Activated CD4-positive, alpha-beta T cell treated with anti-CD3 and anti-CD28 coated beads for 4 hours (primary cell): Measurements from ENCODE around the gene OR10D3.
"Not testable (repeated sequence)": the region's sequence is repeated elsewhere in the genome, so short reads cannot be mapped to it uniquely, and the experiment has no call there.

ENCODE experiments used
- DNase-seq, 2 donors: peaks; one replicate each; pipeline ENCODE4 v3.0.0-alpha.2; 2020

The OR10D3 gene, protein sequence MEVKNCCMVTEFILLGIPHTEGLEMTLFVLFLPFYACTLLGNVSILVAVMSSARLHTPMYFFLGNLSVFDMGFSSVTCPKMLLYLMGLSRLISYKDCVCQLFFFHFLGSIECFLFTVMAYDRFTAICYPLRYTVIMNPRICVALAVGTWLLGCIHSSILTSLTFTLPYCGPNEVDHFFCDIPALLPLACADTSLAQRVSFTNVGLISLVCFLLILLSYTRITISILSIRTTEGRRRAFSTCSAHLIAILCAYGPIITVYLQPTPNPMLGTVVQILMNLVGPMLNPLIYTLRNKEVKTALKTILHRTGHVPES

DNA sequence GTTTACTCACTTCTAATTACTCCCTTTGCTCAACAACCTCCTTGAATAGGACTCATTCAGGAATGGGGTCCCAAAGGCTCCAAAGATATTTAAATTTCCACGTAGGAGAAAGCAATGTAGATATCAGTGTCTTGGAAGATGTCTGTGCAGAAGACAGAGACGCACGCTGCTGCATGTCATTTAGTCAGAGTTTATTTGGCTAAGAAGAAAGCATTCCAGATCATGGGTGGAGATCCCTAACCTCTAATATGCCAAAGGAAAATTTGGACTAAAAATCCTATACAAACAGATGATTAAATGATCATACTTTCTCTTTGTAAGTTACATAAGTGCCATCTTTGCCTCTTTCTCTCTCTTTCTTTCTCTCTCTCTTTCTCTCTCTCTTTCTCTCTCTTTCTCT is at the start of gene OR10D3:
TSS of gene OR10D3 (plus strand) at position 278 of the 400 bp plus-strand sequence. CDS start 1,925 bp downstream, outside the sequence.
- no peak for DNase-seq

DNA sequence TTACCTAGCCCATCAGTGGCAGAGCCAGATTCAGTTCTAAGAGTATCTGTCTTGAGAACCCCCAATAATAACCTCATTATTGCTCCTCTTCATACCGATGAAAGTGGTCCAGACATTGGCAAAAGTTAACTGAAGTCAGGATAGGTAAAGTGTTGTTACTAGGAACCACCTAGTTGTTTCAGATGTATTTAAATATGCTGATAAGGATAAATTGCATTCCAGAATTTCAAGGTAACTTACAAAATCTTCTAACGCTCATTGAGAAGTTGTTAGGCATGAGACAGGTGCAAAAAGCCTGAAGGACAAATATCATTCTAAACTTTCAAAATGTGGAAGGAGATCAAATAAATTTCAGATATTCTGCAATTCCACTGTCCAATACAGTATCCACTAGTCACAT is 40.1 kb upstream of the OR10D3 start:
- DNase-seq: no peak

DNA sequence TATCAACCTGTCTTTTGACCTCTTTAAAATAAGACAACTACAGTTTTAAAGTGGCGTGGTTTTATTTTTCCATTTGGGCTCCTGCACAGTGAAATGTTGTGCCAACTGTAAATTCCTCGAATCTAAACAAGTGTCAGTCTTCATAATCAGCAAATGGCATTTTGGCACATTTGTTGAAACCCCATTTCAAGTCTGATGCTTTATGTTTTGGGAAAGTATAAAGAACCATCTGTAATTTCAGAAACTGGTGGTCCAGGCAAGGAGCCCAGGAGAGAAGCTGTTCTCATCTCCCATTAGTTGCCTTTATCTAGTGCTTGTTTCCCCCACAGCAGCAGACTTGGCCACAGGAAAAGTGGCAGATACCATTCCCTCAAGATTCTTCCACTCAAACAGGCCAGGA is 35.2 kb upstream of the OR10D3 start:
- no peak for DNase-seq

DNA sequence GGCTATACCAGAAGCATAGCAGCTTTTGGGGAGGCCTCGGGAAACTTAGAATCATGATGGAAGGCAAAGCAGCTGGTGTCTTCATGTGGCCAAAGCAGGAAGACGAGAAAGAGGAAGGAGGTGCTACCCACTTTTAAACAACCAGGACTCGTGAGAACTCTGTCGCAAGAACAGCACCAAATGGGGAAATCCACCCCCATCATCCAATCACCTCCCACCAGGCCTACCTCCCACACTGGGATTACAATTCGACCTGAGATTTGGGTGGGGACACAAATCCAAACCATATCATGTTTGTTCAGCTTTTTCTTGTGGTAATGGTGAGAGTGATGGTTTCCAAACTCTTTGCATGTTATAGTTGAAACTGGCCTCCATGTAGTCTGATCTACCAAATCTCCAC is 32.5 kb upstream of the OR10D3 start:
- DNase-seq: no peak

DNA sequence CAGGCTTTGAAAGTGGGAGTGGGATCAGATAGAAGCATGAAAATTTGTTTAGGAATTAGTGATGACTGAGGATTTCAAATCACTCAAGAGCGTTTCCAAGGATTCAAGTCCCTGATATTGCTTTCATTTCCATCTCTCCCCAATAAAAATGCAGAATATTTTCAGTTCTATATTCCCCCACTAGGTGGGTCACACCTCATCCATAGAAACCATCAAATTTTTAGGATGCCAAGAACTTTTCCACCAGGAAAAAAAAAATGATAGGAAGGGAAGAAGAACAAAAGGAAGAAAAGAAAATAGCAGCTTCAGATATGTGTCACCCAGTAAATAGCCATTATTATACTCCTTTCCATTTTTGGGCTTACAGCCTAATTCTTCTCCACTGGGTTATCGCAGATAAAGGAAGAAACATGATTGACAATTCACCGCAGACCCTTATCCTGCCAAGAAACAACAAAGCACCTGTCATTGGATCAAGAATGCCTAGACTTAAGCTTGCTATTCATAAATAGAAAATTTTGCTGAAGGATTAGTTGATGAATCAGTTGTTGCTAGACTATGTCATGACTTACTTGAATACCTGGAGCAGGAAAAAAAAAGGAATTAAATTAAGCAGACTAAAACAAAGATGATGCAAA is 30.3 kb upstream of the OR10D3 start:
- DNase-seq: no peak

DNA sequence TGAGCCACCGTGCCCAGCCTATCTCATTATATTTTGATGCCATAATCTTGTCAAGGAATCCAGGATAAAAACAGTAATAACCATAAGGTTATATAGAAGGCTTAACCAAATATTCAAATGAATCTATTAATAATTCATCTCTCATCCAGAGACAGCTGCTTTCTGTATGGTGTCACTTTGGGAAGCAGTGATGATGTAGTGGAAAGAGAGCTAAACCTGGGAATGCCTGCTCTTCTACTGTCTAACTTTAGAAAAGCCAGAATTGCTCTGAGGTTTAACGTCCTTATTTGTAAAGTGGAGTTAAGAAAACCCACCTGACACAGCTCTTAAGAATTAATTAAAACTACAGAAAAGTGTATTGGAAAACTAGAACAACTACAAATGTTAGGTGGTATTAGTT is 29.3 kb upstream of the OR10D3 start:
- no peak for DNase-seq

DNA sequence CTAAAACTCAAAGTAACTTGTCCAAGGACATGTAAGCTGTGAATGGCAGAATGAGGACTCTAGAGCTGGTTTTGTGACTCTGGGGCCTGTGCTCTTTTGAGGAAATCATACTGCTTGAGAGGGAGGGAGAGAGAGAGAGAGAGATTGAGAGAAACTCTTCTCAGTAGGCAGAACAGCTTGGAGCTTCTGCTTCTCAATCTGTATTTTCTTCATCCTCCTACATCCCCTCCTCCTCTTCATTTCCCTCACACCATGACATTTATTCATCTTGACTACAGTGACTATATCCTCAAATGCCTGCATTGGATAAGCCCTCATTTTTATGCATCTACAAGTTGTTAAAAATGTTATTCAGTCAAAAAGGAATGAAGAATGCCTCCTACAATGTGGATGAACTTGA is 23.7 kb upstream of the OR10D3 start:
- DNase-seq: no peak

DNA sequence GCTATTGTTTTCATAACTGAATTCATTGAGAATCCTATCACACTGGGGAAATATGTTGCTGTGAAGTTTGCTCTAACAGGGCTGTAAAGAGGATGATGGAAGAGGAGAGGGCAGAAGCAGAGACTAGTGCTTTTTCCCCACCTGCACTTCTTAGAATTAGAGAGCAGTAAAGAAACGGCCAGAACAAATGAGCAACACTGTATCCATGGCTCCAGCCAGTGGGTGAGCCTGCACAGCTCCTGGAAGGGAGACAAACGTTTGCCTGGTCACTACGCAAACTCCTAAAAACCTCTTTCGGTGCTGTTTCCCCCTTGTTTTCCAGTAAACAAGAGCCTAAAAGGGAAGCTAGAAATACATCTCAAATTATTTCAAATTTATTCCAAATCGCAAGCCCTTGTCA is 22.2 kb upstream of the OR10D3 start:
- DNase-seq: no peak

DNA sequence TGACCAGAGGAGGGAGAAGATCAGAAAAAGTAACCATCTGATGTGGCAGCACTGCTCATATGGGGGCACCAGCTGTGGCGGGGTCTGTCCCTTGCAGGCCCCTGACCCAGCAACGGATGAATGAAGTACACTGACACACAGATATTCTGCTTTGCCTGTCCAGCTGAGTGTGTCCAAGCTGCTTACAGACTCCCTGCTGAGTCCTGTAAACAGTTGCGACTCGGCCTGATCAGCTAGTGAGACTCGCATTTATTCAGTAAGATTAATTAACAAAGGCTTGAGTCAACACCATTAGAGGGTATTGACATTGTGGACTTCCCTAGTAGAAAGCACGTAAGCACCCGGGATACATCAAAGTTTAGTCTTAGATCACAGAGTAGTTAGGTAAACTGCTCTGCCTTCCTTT is 15.3 kb upstream of the OR10D3 start:
- DNase-seq: no peak

DNA sequence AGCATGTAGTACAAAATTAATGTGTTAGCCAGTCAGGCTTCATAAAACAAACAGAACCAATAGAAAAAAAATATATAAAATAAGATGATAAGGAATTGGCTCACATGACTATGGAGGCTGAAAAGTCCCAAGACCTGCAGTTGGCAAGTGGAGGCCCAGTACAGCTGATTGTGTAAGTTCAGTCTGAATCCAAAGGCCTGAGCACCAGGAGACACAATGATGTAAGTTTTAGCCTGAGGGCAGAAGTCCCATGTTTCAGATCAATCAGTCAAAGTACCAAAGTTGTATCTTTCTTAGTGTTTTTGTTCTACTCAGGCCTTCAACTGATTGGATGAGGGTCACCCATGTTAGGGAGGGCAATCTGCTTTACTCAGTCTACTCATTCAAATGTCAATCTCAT is 14.3 kb upstream of the OR10D3 start:
- no peak for DNase-seq

DNA sequence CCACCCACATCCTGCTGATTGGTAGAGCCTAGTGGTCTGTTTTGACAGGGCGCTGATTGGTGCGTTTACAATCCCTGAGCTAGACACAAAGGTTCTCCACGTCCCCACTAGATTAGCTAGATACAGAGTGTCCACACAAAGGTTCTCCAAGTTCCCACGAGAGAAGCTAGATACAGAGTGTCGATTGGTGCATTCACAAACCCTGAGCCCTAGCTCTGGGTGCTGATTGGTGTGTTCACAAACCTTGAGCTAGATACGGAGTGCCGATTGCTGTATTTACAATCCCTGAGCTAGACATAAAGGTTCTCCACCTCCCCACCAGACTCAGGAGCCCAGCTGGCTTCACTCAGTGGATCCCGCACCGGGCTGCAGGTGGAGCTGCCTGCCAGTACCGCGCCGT is 12.8 kb upstream of the OR10D3 start:
- DNase-seq: not testable (repeated sequence)

DNA sequence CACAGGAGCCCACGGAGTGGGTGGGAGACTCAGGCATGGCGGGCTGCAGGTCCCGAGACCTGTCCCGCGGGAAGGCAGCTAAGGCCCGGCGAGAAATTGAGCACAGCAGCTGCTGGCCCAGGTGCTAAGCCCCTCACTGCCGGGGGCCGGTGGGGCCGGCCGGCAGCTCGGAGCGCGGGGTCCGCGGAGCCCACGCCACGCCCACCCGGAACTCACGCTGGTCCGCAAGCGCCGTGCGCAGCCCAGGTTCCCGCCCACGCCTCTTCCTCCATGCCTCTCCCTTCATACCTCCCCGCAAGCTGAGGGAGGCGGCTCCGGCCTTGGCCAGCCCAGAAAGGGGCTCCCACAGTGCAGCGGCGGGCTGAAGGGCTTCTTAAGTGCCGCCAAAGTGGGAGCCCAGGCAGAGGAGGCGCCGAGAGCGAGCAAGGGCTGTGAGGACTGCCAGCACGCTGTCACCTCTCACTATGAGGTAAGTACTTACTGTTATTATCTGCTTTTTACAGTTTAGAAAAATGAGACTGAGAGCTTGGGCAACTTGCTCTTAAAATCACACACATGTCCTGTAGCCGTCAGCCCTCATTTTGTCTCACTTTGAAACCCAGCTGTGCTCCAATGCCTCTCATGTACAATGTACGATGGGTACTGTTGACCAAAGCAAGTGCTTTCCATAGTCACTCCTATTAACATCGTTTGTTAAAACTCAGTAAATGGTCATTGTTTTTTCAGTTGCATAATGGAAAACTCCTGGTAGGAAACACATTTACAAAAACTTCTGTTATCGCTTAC is 12.2 kb upstream of the OR10D3 start:
- DNase-seq: no peak

DNA sequence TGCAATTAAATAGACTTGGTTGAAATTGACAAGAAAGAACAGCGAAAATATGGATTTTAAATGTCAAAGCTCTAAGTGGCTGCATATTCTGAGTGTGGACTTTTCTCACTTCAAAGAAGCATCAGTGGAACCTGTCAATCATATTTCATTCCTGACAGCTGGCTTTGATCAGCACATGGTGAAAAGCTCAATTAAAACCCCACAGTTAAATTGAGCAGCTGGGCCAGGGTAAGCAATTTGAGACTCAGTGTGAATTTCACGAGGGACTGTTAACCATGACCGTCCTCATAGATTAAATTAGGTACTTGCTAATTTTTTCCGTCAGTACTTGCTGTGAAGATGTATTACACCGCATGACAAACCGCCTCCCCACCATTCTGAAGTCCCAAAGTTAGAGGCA is 11.0 kb upstream of the OR10D3 start:
- DNase-seq: no peak

DNA sequence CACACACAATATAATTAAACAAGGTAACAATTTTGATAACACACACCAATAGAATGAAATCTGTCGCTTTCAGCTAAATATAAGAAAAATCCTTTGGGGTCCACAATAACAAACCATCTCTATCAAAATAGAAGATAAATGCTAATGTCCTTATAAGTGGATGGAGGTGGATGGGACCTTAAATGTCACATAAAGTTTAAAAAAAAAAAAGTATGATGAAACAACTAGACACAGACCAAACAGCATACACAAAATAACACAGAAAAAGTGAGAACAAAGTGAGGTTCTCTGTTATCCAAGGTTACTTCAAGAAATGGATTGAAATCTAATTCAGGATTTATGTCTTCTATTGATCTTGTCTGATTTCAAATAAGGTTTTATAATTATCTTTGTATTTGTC is 10.5 kb upstream of the OR10D3 start:
- no peak for DNase-seq

DNA sequence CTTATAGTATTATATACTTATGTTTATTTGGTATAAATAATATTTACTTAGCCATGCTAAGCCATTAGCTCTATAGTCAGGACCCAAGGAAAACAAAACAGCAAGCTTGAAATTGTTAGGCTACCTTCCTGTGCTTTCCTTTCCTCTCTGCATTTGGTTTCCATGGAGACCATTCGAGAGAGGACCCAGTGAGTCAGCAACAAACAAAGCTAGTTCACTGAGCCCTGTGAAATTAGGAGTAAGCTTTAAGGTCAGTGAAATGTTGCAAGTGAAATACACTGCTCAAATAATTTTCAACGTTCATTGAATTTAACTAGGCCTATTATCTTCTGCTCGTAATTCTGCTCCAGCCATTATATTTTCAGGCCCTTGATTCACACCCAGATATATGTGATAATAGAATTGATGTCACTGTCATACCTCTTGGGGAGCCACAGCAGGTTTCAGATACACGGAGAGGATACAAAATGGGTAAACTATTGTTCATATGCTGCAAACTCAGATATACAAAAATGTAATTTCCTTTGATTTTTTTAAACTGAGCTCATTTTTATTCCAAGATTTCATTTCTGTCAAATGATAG is 9.1 kb upstream of the OR10D3 start:
- no peak for DNase-seq

DNA sequence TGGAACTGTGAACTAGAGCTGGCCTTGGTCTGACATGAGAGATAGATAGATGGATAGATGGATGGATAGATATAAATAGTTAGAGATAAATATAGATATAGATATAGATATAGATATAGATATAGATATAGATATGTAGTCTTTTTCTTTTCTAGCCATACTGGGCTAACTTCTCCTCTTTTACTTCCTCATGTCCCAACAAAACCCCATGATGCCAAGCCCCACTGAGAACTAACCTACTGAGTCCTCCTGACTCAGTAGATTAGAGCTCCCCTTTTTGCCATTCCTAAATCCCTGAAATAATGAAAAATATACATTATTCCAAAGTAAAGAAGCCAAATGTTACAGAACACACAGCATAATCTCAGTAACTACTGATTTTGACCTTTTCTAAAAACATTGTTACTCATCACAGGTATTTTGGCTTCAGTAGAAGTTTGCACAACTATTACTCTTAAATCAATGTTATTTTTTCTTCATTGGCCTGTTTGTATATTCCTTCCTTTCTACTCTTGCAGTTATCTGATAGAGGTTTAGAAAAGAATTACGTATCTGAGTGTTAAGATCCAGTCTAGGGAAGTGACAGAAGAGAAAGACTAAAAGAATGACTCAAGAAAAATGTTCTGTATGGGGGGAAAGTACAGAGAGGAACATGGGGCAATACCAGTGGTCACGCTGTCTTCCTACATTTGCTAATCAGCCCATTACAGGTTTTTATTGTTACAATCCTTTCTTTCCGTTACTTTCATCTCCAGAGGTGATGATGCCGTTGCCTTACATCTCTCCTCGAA is 6.0 kb upstream of the OR10D3 start:
- DNase-seq: no peak

DNA sequence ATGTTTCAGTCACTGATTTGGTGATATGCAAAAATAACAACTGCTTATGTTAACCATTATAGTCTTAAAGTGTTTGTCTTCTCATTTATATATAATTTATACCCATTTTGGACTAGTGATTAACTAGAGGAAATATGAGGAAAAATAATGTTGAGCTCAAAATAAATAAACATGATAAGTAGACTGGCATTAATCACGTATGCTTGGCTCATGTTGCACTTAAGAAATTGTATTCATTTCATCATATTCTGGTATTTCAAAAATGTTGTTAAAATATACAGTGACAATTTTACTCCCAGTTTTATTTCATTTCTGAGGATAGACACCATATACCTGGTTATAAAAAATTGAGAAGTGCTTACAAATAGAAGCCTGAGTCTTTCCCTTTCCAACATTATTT is 3.8 kb upstream of the OR10D3 start:
- no peak for DNase-seq

DNA sequence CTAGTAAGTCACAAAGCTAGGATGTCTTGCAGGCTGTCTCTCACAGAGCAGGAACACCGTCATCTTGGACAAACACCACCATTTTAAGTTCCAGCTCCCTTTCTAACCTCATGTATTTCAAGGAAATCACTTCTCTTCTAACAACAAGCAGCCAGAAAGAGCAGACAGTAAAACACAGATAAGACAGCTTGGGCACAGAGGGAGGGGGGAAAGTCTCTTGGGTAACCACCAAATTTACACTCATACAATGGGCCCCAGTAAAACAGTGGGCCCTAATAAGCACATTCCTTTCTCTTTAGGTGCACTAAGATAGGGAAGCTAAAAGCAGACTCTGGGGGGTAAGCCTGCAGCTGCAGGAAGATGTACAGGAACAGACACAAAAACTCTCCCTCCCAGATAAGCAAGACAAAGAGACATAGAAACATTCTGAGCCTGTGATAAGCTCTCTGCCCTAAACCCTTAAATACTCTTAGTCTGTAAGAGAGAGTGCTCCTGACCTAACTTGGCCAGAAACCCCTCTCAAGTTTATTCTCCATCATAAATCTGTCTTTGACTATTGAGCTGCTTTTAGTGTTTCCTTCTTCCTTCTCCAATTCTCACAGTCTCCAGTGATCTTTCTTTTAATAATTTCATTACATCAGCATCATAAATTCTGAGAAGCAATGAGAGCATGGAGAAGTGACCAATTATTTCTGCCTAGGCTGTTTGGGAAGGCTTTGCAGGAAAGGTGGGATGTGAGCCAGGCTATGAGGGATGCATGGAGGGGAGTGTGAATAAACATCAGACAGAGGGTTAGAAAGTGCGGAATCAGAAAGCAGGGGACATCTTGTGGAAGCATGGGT is 7.4 kb downstream of the OR10D3 start:
- no peak for DNase-seq

DNA sequence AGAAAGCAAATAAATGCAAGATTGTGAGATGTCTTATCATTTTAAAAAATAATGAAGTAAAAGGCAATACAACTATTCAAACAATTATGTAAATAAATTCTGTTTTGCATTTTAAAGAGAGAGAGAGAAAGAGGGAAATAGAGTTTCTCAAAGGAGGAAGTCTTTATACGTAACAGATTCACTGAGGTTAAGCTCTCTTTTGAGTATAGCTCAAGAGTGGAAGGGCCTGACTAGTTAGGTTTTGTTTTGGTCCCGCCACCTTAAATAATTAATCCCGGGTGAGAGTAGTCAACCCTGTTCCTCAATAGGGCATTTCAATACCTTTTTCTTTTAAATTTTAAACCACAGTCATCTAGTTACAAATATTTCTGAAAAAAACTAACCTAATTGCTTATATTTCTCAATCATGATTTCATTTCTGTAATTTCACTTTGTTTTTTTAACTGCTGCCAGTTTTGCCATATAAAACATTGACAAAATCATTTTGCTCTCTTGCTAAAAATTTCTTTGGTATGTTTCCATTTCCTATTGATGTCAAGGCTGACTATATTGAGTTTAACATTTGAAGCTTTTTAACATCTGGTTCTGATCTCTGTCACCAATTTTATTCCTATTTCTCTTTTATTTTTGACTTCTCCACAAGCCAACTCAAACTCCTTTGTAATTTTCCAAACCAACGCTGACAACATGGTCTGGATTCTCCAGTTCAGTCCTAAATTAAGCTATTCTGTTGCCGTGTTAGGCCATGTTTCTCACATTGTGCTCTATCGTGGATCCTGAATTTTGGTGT is 10.3 kb downstream of the OR10D3 start:
- DNase-seq: no peak

DNA sequence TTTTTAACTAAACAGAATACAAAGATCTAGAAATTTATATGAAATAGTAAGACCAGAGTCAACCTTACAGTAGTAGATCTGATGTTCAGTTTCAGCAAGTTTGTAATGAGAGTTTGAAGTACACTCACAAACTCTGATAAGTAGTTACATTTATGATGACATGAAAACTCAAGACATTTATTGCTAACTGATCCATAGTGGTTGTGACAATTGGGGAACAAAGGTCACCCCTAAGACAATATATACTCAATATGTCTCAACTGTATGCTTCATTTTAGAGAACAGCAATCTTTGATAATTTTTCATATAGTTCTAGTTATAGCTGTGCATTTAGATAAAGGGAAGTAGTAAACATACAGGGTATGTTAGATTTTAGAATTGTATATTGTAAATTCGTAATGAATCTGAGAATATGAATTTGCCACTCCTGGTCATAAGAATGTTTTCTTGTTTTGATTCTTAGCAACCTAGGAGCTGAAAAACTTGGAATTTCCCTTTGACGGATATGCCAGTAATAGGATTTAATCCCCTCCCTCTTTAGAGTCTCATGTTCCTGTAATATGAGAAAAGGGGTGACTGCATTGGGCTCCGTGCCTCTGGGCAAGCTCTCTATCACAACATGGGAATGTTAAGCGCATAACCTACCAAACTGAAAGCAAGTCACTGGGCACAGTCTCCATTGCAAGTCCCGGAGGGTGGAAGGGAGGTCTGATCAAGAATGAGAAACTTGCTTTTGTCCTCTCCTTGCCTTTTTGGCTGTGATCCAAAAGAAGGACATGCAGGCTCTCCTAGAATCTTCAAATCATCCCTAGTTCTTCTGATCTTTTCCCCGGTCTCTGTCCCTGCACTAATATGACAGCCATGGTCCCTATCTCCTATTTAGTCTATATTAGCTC is 11.4 kb downstream of the OR10D3 start:
- no peak for DNase-seq
